HepG2 (cell line): ENCODE measurements around the gene PXMP4. TPM values are rescaled to one million over a fixed set of nuclear protein-coding genes. Genes with fewer than 3 reads are reported as not detected.
A peak's percentile ranks its signal among the peaks of the same experiment; 100 is the strongest.

Source experiments
- FIP1L1 ChIP-seq: fragments of 200-400 bp; formaldehyde crosslinking; IDR thresholded peaks from 2 replicates; pipeline ENCODE4 v1.6.1; 2018; ENCODE audit warnings: low read depth, mild to moderate bottlenecking, low read length, moderate library complexity, borderline replicate concordance; ENCODE audit not compliant: insufficient read depth
- GATAD2A ChIP-seq: IDR thresholded peaks from 2 replicates; pipeline ENCODE4 v1.6.1; 2016
- GLI4 ChIP-seq: sonication (generic); formaldehyde crosslinking; IDR thresholded peaks from 2 replicates; pipeline ENCODE4 v1.5.1; 2020; ENCODE audit warnings: missing genetic modification reagents, mild to moderate bottlenecking, moderate library complexity, borderline replicate concordance
- HMGXB3 ChIP-seq: sonication (generic); formaldehyde crosslinking; IDR thresholded peaks from 2 replicates; pipeline ENCODE4 v1.4.0; 2020; ENCODE audit warnings: missing genetic modification reagents, borderline replicate concordance
- HNRNPLL ChIP-seq: fragments of 200-400 bp; formaldehyde crosslinking; IDR thresholded peaks from 2 replicates; pipeline ENCODE4 v1.6.1; 2017; ENCODE audit warnings: mild to moderate bottlenecking, low read depth, low read length; ENCODE audit not compliant: poor library complexity, severe bottlenecking
- HOXA5 ChIP-seq: sonication (generic); formaldehyde crosslinking; IDR thresholded peaks from 2 replicates; pipeline ENCODE4 v1.4.0; 2020; ENCODE audit warnings: missing genetic modification reagents
- KAT8 ChIP-seq: IDR thresholded peaks from 2 replicates; pipeline ENCODE4 v1.6.1; 2016; ENCODE audit warnings: missing genetic modification reagents, missing compliant biosample characterization
- MED8 ChIP-seq: sonication (generic); formaldehyde crosslinking; IDR thresholded peaks from 2 replicates; pipeline ENCODE4 v1.8.1; 2023; ENCODE audit warnings: mild to moderate bottlenecking, missing genetic modification reagents; ENCODE audit not compliant: insufficient replicate concordance
- MXD1 ChIP-seq: sonication (generic); formaldehyde crosslinking; IDR thresholded peaks from 2 replicates; pipeline ENCODE4 v1.4.0; 2020; ENCODE audit warnings: mild to moderate bottlenecking, missing genetic modification reagents
- SAFB2 ChIP-seq: sonication (generic); formaldehyde crosslinking; IDR thresholded peaks from 2 replicates; pipeline ENCODE4 v1.5.1; 2020; ENCODE audit warnings: missing genetic modification reagents, low read depth, mild to moderate bottlenecking, borderline replicate concordance
- SAP130 ChIP-seq: IDR thresholded peaks from 2 replicates; pipeline ENCODE4 v1.6.1; 2016; ENCODE audit warnings: low read depth
- SNAI1 ChIP-seq: sonication (generic); formaldehyde crosslinking; IDR thresholded peaks from 2 replicates; pipeline ENCODE4 v1.5.0; 2020; ENCODE audit warnings: mild to moderate bottlenecking, missing genetic modification reagents, borderline replicate concordance
- TBX3 ChIP-seq: fragments of 450-650 bp; IDR thresholded peaks from 2 replicates; pipeline ENCODE4 v1.6.1; 2017; ENCODE audit warnings: antibody characterized with exemption, mild to moderate bottlenecking, inconsistent platforms, borderline replicate concordance
- TFAP4 ChIP-seq: sonication (generic); IDR thresholded peaks from 2 replicates; pipeline ENCODE4 v1.6.1; 2016; ENCODE audit warnings: low read depth, borderline replicate concordance
- XRCC5 ChIP-seq: fragments of 200-400 bp; formaldehyde crosslinking; optimal IDR thresholded peaks from 2 replicates; pipeline ENCODE3; 2017; ENCODE audit warnings: mild to moderate bottlenecking, low read length
- ZNF552 ChIP-seq: sonication (generic); formaldehyde crosslinking; IDR thresholded peaks from 2 replicates; pipeline ENCODE4 v1.9.0; 2022; ENCODE audit warnings: missing genetic modification reagents, mild to moderate bottlenecking, borderline replicate concordance
- ZNF576 ChIP-seq: sonication (generic); formaldehyde crosslinking; IDR thresholded peaks from 2 replicates; pipeline ENCODE4 v1.4.0; 2020; ENCODE audit warnings: mild to moderate bottlenecking, missing genetic modification reagents
- ZNF580 ChIP-seq: IDR thresholded peaks from 2 replicates; pipeline ENCODE4 v1.6.1; 2016; ENCODE audit warnings: low read depth, borderline replicate concordance
- ZNF652 ChIP-seq: IDR thresholded peaks from 2 replicates; pipeline ENCODE4 v1.6.1; 2016; ENCODE audit warnings: low read depth, borderline replicate concordance
- ZXDC ChIP-seq: sonication (generic); formaldehyde crosslinking; IDR thresholded peaks from 2 replicates; pipeline ENCODE4 v1.5.0; 2020; ENCODE audit warnings: mild to moderate bottlenecking, missing genetic modification reagents
- polyA plus RNA-seq, 8 experiments: library from polyadenylated mRNA; depleted of rRNA in 3 of 8; stranded (reverse) in 7 of 8; unstranded in 1 of 8; fragments of >200 nt; fragmentation: Illumina TruSeq in 4 of 8; extraction: Trizol in 4 of 8; gene quantifications; 2 replicates each; pipeline versions ENCODE4 v1.2.1 to v1.2.3, GENCODE V29; 2011 to 2016; ENCODE audit warnings: low read depth in 4 of 8, missing spikeins in 1 of 8, mixed read lengths in 1 of 8; ENCODE audit not compliant: insufficient read depth in 1 of 8
- total RNA-seq, 5 experiments: library from RNA; depleted of rRNA; stranded (reverse); fragments of >200 nt; fragmentation: Illumina TruSeq; extraction: Trizol; gene quantifications; 2 replicates each; pipeline ENCODE4 v1.2.3, GENCODE V29; 2016; ENCODE audit warnings: low read depth in 1 of 5

Gene PXMP4
- total and polyA plus RNA-seq, 2 of the 13 experiments (the other 11 are each of a cell fraction or from before 2014, with no cell fraction given): not detected

GRCh38 chr20:33672426-33673113 is 47.5 kb downstream of the PXMP4 start (continued):
- no peak for TF ChIP-seq HMGXB3 (CRISPR knock-in tag)
- TF ChIP-seq MED8 (CRISPR knock-in tag): peak; percentile 20
- TF ChIP-seq SAFB2 (CRISPR knock-in tag): 0 out of 2 replicates have a peak, but pooled peaks have one; percentile 2
- TF ChIP-seq ZXDC: no peak
- peak; percentile 22; the same call in 1 of the 2 replicates for TF ChIP-seq KAT8 (CRISPR knock-in tag)
- TF ChIP-seq FIP1L1: 0 out of 2 replicates have a peak, but pooled peaks have one; percentile 17
- TF ChIP-seq ZNF576 (CRISPR knock-in tag): no peak
- TF ChIP-seq TBX3: no peak
- no peak for TF ChIP-seq GLI4
- TF ChIP-seq HOXA5 (CRISPR knock-in tag): no peak
- TF ChIP-seq SNAI1 (CRISPR knock-in tag): no peak
- peak; percentile 4; the same call in 1 of the 2 replicates for TF ChIP-seq SAP130 (CRISPR knock-in tag)
- TF ChIP-seq TFAP4: peak; percentile 78; the same call in 1 of the 2 replicates
- peak; percentile 5 for TF ChIP-seq XRCC5
- TF ChIP-seq GATAD2A: peak; percentile 26; the same call in 1 of the 2 replicates
- TF ChIP-seq ZNF552: 0 out of 2 replicates have a peak, but pooled peaks have one; percentile 15
- no peak for TF ChIP-seq HNRNPLL
- 0 out of 2 replicates have a peak, but pooled peaks have one; percentile 51 for TF ChIP-seq MXD1 (CRISPR knock-in tag)
- TF ChIP-seq ZNF580: peak; percentile 68; the same call in 1 of the 2 replicates
- TF ChIP-seq ZNF652: peak; percentile 97
